ENCODE measurements around the gene GBE1.

DNA sequence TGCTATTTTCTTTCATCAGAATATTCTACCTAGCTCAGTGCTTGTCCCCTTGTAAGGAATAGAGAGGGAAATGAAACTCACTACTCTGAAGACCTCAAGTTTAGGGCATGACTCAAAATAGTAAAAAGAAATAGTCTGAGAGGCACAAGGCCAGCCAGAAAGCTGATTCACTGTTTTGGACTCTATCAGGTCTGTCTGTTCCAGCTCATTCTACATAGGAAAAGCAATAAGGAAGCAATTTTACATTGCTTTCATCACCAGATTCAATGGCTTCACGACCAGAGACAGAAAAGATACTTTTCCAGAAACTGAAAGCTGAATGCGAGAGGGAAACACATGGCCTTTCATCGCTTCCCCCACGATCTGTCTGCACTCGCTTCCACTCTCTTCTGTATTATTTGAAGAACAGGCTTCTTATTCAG, 276.0 kb downstream of the GBE1 start:
- no peak for TF ChIP-seq EP300 (IDR thresholded peaks at IDR 0.05)
- no peak for TF ChIP-seq POLR2AphosphoS5 (IDR thresholded peaks at IDR 0.05)

All from suprapubic skin (tissue), 4 donors.